HG02938 (cell line): ENCODE results near the gene ENG.
"Not testable (repeated sequence)": the region's sequence is repeated elsewhere in the genome, so short reads cannot be mapped to it uniquely, and the experiment has no call there.

ENCODE experiments used
- ATAC-seq: cut with Tn5 transposase; IDR thresholded peaks from one replicate; pipeline ENCODE4 v1.9.1; 2021; ENCODE audit warnings: mild to moderate bottlenecking, moderate library complexity; ENCODE audit not compliant: unreplicated experiment

Gene ENG

DNA sequence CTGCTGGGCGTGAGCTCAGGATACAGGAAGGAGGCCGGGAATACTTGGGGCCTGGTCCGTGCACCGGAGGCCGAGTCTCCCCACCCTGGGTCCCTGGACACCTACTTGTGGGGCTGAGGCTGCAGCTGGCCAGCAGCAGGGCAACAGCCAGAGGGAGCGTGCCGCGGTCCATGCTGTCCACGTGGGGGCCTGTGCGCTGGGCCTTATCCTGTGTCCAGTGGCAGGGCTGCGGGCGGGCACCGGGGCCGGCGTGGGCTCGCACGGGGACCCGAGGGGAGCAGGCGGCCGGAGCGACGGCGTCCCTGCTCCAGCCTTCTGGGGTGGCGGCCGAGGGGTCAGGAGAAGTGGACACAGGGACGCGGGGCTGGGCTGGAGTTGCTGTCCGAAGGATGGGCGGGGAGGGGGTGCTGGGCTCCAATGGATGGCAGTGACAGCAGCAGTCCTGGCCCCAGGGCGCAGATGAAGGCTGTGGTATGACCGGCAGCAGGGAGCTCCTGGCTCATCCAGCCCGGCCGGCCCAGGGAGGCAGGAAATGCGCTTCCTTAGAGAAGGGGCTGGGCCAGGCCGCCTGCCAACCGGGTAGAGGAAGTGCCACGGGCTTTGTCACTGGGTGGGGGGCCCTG is at the start of gene ENG:
Gene ENG (minus strand): TSS at position 475 of the 623 bp plus-strand sequence. CDS start 303 bp downstream, at position 172.
- ATAC-seq, result no peak

GRCh38 chr9:127903557-127904475 is 49.4 kb upstream of the ENG start:
- ATAC-seq, result no peak

GRCh38 chr9:127899128-127899943 is 44.9 kb upstream of the ENG start, which contains the start of gene ST6GALNAC6:
ST6GALNAC6 (minus strand) TSS chr9:127899603; CDS start chr9:127897981, 1,622 bp downstream.
- no peak for ATAC-seq

DNA sequence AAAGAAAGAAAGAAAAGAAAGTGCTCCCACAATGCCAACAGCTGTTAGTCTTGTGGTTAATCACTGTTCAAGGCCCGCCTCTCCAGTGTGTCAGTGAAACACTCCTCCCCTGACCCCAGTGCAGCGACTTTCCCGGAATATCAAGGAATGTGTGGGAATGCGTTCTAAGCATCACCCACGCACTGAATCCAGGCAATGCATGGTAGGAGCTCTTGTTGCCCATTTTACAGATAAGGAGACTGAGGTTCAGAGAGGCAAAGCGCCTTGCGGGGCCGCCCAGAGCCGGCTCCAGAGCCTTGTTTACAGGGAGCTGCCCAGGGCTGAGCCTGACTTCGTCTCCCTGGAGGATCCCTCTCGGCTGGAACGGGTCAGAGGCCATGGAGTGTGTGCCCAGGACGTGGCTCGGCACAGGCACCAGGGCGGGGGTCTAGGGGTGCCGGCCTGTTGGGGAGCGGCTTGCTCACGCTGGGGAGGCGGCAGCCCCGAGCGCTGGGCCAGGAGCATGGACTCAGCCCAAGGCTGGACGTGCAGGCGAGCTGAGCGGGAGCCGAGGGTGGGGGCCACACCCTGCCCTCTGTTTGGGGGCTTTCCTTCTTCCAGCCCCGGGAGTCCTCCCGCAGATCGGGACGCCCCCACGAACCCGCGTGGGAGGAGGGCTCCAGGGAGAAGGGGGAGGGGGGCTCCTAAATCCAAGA is 44.1 kb upstream of the ENG start:
- no peak for ATAC-seq

DNA sequence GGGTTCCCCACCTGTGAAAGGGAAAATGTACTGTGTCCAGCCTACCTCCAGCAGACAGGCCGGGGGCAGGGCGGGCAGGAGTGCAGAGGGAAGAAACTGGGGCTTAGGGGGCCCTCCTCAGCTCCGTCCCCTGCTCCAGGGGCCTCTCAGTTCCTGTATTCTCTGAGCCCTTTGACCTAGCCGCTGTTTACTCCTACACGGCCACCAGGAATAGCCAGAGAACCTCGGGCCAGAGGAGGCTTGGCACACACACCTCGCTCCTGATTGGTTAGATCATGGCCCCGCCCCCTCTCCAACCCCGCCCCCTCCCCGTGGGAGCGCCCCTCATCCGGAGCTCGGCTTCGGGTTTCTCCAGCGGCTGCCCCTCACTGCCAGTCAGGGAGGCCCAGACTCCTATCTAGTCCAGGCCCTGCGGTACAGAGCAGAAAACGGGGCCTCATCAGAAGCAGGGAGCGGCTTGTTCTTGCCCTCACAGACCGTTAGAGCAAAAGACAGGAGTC is 42.8 kb upstream of the ENG start:
- ATAC-seq, result no peak

DNA sequence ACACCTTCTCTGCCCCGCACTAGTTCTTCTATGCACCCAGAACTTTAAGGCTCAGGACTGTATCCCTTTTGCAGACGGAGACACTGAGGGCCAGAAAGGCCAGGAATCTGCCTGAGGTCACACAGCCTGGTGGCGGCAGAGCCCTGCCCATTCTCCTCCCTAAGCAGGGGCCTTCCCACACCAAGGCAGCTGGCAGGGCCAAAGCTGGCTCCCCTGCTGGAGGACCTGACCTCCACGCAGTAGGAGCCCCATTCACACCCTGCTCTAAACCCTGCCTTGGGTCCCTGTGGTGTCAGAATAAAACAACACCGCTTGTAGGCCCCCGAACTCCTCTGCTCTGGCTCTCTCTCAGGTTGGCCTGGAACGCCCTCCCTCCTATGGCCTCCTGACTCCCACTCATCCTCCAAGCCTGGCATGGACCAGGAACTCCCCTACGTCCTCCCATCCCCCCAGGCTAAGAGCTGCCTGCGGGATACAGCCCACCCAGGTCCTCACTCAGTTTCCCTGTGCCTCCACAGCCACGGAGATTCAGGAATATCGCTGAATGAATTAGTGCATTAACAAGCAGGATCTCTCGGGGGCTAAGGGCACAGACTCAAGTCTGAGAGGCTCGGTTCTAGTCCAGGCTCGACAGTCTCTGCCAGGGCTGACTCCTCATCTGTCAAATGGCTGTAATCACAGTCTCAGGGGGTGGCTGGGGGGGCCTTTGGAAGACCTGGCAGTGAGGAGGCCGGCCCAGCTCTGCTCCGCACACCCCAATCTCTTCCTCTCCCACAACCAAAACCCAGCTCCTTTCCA is 42.1 kb upstream of the ENG start:
- ATAC-seq, result no peak

DNA sequence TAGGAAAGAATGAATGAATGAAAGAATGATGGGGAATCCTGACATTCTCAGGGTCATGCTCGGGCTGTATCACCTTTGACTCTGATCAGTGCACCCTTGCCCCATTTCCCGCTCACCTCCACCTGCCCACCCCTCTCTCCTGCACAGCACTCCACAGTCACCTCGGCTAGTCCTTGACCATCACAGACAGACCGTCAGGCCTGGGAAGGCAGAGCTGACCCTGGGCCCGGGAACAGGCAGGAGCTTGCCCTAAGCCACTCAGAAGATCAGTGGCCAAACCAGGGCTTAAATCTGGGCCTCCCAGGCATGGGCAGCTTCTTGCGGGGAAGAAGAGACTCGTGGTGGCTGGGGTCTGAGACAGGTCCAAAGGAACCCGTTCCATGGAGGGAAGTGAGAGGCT is 41.4 kb upstream of the ENG start:
- ATAC-seq, result no peak

GRCh38 chr9:127893392-127893791 is 38.9 kb upstream of the ENG start:
- no peak for ATAC-seq

DNA sequence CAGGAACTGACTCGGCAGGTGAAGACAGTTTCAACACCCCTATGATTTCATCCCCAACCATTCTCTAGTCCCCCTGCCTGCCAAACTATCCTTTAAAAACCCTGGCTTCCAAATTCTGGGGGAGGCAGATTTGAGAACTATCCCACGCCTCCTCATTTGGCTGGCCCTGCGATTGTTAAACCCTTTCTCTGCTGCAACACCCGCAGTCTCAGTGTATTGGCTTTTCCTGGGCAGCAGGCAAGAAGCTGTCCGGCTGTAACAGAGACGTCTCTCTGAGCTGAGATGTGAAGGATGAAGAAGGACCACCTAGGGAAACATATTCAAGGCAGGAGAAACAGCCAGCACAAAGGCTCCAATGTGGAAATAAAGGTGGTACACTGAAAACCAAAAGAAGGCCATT is 38.4 kb upstream of the ENG start:
- ATAC-seq, result no peak

DNA sequence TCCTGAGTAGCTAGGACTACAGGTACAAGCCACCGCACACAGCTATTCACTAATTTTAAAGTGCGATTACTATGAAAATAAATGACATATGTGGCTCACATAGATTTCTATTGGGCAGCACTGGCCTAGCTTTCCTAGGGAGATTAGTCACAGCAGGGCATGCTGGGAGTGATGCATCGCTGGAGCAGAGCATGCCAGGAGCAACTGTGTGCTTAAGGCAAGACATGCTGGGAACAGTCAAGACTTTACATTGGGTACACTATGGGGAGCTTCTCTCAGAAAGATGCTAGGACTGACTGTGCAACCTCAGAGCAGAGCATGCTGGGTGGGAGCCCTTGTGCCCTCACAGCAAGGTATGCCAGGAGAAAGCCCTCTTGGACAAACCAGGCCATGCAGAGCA is 35.6 kb upstream of the ENG start:
- no peak for ATAC-seq

DNA sequence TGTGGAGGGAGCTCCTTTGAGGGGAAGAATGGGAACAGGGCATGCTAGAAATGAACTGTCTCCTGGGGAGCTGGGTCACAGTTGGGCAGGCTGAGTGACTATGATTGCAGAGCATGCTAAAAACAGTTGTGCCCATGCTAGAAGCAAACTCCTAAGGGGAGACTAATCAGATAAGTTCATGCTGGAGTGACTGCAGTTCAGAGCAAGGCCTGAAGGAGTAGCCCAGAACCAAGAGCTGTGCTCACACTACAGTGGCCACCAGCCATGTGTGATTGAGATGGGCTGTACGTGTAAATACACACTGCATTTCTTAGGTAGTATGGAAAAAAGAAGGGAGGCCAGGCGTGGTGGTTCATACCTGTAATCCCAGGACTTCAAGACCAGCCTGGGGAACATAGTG is 33.3 kb upstream of the ENG start:
- no peak for ATAC-seq

GRCh38 chr9:127886401-127886972 is 32.0 kb upstream of the ENG start:
- ATAC-seq, result no peak

DNA sequence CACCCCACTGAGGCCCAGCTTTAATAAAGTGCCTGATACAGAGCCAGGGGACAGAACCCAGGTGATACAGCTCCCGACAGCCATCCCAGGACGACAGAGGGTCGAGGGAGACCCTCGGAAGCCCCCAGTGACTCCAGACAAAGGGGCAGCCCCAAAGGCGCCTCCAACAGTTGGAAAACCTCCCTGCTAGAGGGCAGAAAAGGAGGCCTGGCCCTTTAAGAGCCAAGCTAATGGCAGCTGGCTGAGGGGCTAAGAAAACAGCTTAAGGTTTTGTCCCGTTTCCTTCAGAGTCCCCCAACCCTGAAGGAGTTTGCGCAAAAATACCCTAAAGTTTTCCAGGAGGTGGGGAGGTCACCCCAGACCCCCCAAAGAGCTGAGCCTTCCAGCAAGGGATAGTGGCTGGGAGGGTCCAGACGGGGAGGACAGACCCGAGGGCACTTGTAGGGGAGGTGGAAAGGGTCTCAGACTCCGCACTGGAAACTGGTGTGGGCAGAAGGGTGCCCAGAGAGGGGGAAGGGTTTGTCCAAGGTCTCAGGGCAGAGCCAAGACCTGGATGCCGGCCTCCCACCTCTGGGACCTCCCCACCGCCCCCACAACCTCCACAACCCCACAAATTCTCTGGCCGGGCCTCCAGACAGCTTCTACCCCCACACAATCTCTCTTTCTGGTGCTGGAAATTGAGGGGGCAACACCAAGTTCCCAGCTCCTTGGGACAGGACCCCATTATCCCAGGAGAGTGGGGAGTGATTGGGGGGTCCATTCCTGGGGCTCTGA is 31.2 kb upstream of the ENG start:
- no peak for ATAC-seq

- no peak for ATAC-seq
Measured at GRCh38 chr9:127884976-127885490, 30.6 kb upstream of the ENG start.

DNA sequence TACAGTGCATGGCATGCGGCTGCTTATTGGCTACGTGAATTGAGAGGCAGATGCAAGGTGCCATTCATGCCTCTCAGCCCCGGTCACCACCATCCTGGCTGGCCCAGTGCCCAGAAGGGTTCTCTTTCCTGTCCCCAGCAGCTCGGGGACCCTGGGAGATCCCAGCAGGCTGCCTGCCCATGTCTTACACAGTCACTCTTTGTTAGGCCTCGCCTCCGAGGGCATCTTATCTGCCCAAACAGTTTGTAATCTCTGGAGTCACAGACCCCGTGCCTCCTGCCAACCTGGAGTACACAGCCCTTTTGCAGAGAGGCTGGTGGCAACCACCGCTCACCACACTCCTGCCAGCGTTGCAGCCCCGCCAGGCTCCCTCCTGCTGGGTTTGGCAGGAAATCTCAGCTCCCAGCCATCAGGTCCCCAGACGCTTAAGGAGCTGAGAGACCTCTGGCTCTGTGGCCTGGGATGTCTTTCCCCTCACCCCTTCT is 30.0 kb upstream of the ENG start:
- ATAC-seq, result no peak

GRCh38 chr9:127883959-127884358 is 29.5 kb upstream of the ENG start:
- no peak for ATAC-seq

GRCh38 chr9:127881715-127882114 is 27.3 kb upstream of the ENG start:
- not testable (repeated sequence) for ATAC-seq

DNA sequence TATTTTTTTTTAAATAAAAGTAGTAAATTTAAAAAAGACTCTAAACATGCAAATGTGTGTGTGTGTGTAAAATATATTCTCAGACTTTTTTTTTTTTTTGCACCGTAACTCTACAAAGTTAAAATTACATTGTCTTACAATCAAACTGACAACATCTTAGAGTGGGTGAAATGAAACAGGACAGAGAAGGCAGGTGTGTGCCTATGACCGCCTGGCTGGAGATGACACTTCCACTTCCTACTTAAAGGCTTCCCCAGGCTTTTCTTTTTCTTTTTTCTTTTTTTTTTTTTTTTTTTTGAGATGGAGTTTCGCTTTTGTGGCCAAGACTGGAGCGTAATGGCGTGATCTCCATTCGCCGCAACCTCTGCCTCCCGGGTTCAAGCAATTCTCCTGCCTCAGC is 25.7 kb upstream of the ENG start:
- ATAC-seq, result no peak
